ENCODE measurements around the gene SHH.
"Not testable (repeated sequence)": the region's sequence is repeated elsewhere in the genome, so short reads cannot be mapped to it uniquely, and the experiment has no call there.

DNA sequence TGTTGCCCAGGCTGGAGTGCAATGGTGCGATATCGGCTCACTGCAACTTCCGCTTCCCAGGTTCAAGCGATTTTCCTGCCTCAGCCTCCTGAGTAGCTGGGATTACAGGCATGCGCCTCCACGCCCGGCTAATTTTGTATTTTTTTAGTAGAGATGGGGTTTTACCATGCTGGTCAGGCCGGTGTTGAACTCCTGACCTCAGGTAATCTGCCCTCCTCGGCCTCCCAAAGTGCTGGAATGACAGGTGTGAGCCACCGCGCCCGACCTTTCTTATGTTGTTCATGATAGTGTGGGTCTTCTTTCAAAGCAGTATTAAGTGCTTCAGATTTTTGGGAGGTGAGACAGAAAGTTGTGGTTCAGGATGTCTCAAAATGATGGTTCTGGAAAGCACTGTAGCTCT, 26.0 kb upstream of the SHH start:
- TF ChIP-seq EP300, POLR2A, POLR2AphosphoS5 (IDR thresholded peaks at IDR 0.05): not testable (repeated sequence)
- TF ChIP-seq, protein P1, sequence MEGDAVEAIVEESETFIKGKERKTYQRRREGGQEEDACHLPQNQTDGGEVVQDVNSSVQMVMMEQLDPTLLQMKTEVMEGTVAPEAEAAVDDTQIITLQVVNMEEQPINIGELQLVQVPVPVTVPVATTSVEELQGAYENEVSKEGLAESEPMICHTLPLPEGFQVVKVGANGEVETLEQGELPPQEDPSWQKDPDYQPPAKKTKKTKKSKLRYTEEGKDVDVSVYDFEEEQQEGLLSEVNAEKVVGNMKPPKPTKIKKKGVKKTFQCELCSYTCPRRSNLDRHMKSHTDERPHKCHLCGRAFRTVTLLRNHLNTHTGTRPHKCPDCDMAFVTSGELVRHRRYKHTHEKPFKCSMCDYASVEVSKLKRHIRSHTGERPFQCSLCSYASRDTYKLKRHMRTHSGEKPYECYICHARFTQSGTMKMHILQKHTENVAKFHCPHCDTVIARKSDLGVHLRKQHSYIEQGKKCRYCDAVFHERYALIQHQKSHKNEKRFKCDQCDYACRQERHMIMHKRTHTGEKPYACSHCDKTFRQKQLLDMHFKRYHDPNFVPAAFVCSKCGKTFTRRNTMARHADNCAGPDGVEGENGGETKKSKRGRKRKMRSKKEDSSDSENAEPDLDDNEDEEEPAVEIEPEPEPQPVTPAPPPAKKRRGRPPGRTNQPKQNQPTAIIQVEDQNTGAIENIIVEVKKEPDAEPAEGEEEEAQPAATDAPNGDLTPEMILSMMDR (IDR thresholded peaks at IDR 0.05): not testable (repeated sequence)

Data from upper lobe of left lung (tissue), 4 donors.